MM.1S (cell line): ENCODE measurements around the gene DLX4.

Source experiments
- DNase-seq: peaks from one replicate; pipeline ENCODE4 v3.0.0-alpha.2; 2015
- H2AFZ ChIP-seq: fragments of 300-600 bp; sonication (generic); 2 replicates; pipeline ENCODE4 v1.6.0; 2016; ENCODE audit warnings: antibody characterized with exemption, low read length
- H3F3A ChIP-seq: fragments of 300-600 bp; sonication (generic); 2 replicates; pipeline ENCODE4 v1.6.1; 2016; ENCODE audit warnings: mild to moderate bottlenecking, antibody characterized with exemption, low read length, moderate library complexity, mixed read lengths; ENCODE audit not compliant: insufficient read depth
- H3K27ac ChIP-seq: fragments of 300-600 bp; sonication (generic); 2 replicates; pipeline ENCODE4 v1.5.1; 2016; ENCODE audit warnings: mild to moderate bottlenecking, low read length
- H3K27me3 ChIP-seq: fragments of 300-600 bp; sonication (generic); replicated peaks from 2 replicates; pipeline ENCODE4 v1.6.0; 2016; ENCODE audit warnings: low read length; ENCODE audit not compliant: insufficient read depth
- H3K36me3 ChIP-seq: fragments of 300-600 bp; sonication (generic); replicated peaks from 2 replicates; pipeline ENCODE4 v1.6.1; 2016; ENCODE audit warnings: mild to moderate bottlenecking, low read length, mixed read lengths; ENCODE audit not compliant: insufficient read depth
- H3K4me1 ChIP-seq: fragments of 300-600 bp; sonication (generic); 2 replicates; pipeline ENCODE4 v1.6.1; 2016; ENCODE audit warnings: low read length, mixed read lengths
- H3K4me2 ChIP-seq: fragments of 300-600 bp; sonication (generic); 2 replicates; pipeline ENCODE4 v1.6.0; 2016; ENCODE audit warnings: low read depth, low read length
- H3K4me3 ChIP-seq: fragments of 300-600 bp; sonication (generic); 2 replicates; pipeline ENCODE4 v1.5.1; 2016; ENCODE audit warnings: low read length, mixed read lengths
- H3K79me2 ChIP-seq: fragments of 300-600 bp; sonication (generic); 2 replicates; pipeline ENCODE4 v1.6.1; 2016; ENCODE audit warnings: mixed run types, low read length, mixed read lengths
- H3K9ac ChIP-seq: fragments of 300-600 bp; sonication (generic); 2 replicates; pipeline ENCODE4 v1.6.1; 2016; ENCODE audit warnings: low read length, mixed read lengths
- H3K9me2 ChIP-seq: fragments of 300-600 bp; sonication (generic); replicated peaks from 2 replicates; pipeline ENCODE4 v1.6.1; 2016; ENCODE audit warnings: mild to moderate bottlenecking, low read length, mixed read lengths; ENCODE audit not compliant: insufficient read depth
- H3K9me3 ChIP-seq: fragments of 300-600 bp; sonication (generic); replicated peaks from 2 replicates; pipeline ENCODE4 v1.6.1; 2016; ENCODE audit warnings: mild to moderate bottlenecking, low read length, mixed read lengths; ENCODE audit not compliant: insufficient read depth
- H4K20me1 ChIP-seq: fragments of 300-600 bp; sonication (generic); 2 replicates; pipeline ENCODE4 v1.6.1; 2016; ENCODE audit warnings: mild to moderate bottlenecking, low read length, moderate library complexity, mixed read lengths; ENCODE audit not compliant: insufficient read depth
- CTCF ChIP-seq: fragments of 300-600 bp; sonication (generic); IDR thresholded peaks from 2 replicates; pipeline ENCODE4 v1.5.1; 2016; ENCODE audit warnings: antibody characterized with exemption, low read length, mixed read lengths
- EZH2 ChIP-seq: fragments of 300-600 bp; sonication (generic); optimal IDR thresholded peaks from 2 replicates; pipeline ENCODE3; 2017; ENCODE audit warnings: low read depth, mild to moderate bottlenecking, antibody characterized with exemption, low read length, mixed read lengths
- EZH2phosphoT487 ChIP-seq: fragments of 300-600 bp; sonication (generic); IDR thresholded peaks from 2 replicates; pipeline ENCODE4 v1.6.1; 2018; ENCODE audit warnings: antibody characterized with exemption, low read length

The DLX4 gene

DNA sequence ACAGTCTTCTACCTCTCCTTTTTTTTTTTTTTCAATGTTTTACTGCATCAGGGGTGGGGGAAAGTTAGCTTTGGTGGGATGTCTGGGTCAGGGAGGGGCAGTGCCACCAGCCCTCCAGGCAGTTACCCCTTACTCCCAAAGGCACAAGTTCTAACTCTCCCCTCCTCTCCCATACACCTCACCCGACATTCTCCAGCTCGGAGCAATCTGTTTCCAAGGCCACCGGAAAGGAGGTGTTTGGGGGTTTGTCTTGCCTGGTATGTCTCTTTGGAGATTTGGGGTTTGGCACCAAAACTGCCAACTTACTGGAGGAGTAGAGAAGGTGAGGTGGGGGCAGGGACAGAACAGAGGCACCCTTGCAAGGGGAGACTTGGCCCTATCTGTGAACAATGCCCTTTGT, 21.3 kb downstream of the DLX4 start:
- H3F3A ChIP-seq, result no peaks in the 10 kb centered on the region
- no peak overlapping the region for H3K4me2 ChIP-seq
- no peak overlapping the region for H2AFZ ChIP-seq
- no peak overlapping the region for H3K9ac ChIP-seq
- H3K27ac ChIP-seq, result no peak overlapping the region
- no peaks in the 10 kb centered on the region for H3K4me1 ChIP-seq
- no peaks in the 10 kb centered on the region for H3K9me2 ChIP-seq
- no peaks in the 10 kb centered on the region for H3K36me3 ChIP-seq
- no peak for DNase-seq
- peaks cover 99% of the 10 kb centered on the region for H3K27me3 ChIP-seq
- no peaks in the 10 kb centered on the region for H4K20me1 ChIP-seq
- TF ChIP-seq CTCF (no peak), EZH2phosphoT487 (no peak), EZH2 (no peak)
- no peaks in the 10 kb centered on the region for H3K9me3 ChIP-seq
- H3K4me3 ChIP-seq, result no peak overlapping the region
- no peaks in the 10 kb centered on the region for H3K79me2 ChIP-seq

GRCh38 chr17:49990921-49991320, 21.9 kb downstream of the DLX4 start:
- TF ChIP-seq EZH2phosphoT487, result no peak
- no peak for TF ChIP-seq EZH2
- no peak for TF ChIP-seq CTCF
- Histone ChIP-seq H2AFZ (no peak overlapping the region), H3K4me2 (no peak overlapping the region), H3K9me2 (no peaks in the 10 kb centered on the region), H3K27me3 (peaks cover 99% of the 10 kb centered on the region), H3K4me1 (no peaks in the 10 kb centered on the region), H3K9me3 (no peaks in the 10 kb centered on the region), H3K4me3 (no peak overlapping the region), H4K20me1 (no peaks in the 10 kb centered on the region), H3K9ac (no peak overlapping the region), H3K36me3 (no peaks in the 10 kb centered on the region), H3K79me2 (no peaks in the 10 kb centered on the region), H3K27ac (no peak overlapping the region), H3F3A (no peaks in the 10 kb centered on the region)
- no peak for DNase-seq

DNA sequence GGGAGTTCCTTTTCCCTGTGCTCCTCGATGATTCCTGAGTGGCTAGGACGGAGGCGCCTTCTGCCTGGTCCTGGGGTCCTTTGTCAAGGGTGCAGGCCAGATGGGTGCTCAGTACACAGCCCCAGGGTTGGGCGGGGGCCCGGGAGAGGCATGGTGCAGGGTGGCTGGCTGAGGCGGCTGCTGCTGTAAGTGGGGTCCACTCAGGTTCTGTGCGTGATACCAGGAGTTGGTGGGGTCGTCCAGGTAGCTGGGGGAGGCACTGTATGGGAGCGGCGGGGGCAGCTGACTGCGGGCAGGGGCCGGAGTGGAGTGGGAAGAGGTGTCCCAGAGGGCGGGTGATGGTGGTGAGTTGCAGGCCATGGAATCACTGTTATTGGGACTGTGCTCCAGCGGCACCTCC, 22.4 kb downstream of the DLX4 start:
- Histone ChIP-seq H3K27me3 (peaks cover 99% of the 10 kb centered on the region), H3K9me3 (no peaks in the 10 kb centered on the region), H3K4me3 (no peak overlapping the region), H3K9ac (no peak overlapping the region), H3K9me2 (no peaks in the 10 kb centered on the region), H3K27ac (no peak overlapping the region), H2AFZ (no peak overlapping the region), H4K20me1 (no peaks in the 10 kb centered on the region), H3K4me1 (no peaks in the 10 kb centered on the region), H3K36me3 (no peaks in the 10 kb centered on the region), H3K79me2 (no peaks in the 10 kb centered on the region), H3K4me2 (no peak overlapping the region), H3F3A (no peaks in the 10 kb centered on the region)
- no peak for DNase-seq
- TF ChIP-seq CTCF, result no peak
- no peak for TF ChIP-seq EZH2
- no peak for TF ChIP-seq EZH2phosphoT487
